Vagina (tissue), 2 donors: ENCODE results near the gene MEGF6.

Experiments
- CTCF ChIP-seq, 3 experiments: fragments of 450-650 bp in 2 of 3; fragments of 200-600 bp in 1 of 3; sonication (generic) in 1 of 3; IDR thresholded peaks; one replicate each; pipeline ENCODE4 v1.5.1; 2017 to 2019; ENCODE audit warnings: antibody characterized with exemption in 3 of 3, mild to moderate bottlenecking in 2 of 3, moderate library complexity in 2 of 3
- POLR2A ChIP-seq, 2 donors: fragments of 450-650 bp; IDR thresholded peaks; one replicate each; pipeline ENCODE4 v1.6.1; 2017; ENCODE audit warnings: antibody characterized with exemption in 2 of 2, mild to moderate bottlenecking in 2 of 2, moderate library complexity in 2 of 2

- TF ChIP-seq CTCF (IDR thresholded peaks at IDR 0.05) (no peak), POLR2A (IDR thresholded peaks at IDR 0.05) (no peak)
Measured at GRCh38 chr1:3474421-3474820, 136.9 kb downstream of the MEGF6 start.
